Measurements from ENCODE around the gene MRPL58.

The MRPL58 gene

DNA sequence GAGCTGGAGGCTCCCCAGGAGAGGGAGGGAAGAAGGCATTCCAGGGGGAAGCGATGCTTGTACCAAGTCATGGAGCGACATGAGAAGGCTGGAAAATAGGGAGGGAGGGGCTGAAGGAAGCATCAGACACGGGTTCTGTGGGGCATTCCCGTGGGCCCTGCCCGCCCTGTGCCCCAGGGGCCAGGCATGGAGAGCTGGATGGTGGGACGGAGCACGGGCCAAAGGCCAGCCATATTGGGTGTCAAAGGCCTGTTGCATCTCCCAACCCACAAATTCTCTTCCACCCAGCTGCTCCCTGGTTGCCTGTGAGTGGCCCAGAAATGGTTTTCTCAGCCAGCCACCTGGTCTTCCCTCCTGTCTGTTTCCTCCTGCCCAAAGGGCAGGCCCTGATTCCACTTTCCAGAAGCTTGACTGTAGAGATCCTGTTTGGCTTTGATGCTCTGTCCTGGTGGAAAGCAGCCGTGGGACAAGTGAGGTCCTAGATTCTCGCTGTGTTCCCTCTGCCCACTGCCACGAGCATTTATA is 21.8 kb upstream of the MRPL58 start:
- TF ChIP-seq, protein P1, sequence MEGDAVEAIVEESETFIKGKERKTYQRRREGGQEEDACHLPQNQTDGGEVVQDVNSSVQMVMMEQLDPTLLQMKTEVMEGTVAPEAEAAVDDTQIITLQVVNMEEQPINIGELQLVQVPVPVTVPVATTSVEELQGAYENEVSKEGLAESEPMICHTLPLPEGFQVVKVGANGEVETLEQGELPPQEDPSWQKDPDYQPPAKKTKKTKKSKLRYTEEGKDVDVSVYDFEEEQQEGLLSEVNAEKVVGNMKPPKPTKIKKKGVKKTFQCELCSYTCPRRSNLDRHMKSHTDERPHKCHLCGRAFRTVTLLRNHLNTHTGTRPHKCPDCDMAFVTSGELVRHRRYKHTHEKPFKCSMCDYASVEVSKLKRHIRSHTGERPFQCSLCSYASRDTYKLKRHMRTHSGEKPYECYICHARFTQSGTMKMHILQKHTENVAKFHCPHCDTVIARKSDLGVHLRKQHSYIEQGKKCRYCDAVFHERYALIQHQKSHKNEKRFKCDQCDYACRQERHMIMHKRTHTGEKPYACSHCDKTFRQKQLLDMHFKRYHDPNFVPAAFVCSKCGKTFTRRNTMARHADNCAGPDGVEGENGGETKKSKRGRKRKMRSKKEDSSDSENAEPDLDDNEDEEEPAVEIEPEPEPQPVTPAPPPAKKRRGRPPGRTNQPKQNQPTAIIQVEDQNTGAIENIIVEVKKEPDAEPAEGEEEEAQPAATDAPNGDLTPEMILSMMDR (conservative IDR thresholded peaks at IDR 0.05): no peak
- H3K27ac ChIP-seq: peak overlapping the region; percentile 88; the same call in 1 of the 2 replicates

DNA sequence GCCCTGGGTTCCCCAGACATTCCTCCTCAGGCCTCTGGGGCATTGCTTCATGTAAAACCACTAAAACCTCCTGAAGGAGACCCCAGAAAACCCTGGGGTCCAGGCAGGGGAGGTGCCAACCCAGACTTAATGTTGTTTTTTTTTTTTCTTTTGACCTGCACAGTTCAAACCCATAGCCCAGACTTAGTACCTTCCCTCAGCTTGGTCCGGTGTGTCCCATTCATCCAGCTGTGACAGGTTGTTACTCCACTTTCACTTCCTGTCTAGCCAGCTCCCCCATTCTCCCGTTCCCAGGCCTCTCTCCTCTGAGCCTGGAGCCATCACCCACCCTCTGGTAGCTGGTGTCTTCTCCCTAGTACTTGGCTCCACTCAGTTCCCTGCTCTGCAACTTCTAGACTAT is 20.2 kb upstream of the MRPL58 start:
- no peak overlapping the region for H3K27ac ChIP-seq
- TF ChIP-seq, protein P1 (conservative IDR thresholded peaks at IDR 0.05): no peak

DNA sequence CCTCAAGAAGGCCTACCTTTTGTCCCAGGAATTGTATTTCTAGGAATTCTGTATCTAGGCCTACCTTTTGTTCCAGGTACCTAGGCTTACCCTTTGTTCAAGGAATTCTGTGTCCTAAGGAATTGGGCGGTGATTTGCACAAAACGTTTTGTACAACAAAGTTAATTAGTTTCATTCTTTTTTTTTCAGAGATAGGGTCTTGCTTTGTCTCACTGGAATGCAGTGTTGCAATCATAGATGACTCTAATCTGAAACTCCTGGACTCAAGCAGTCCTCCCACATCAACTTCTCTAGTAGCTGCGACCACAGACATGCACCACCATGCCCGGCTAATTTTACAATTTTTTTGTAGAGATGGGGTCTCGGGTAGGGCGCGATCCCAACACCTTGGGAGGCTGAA is 18.0 kb upstream of the MRPL58 start:
- TF ChIP-seq, protein P1 (conservative IDR thresholded peaks at IDR 0.05): no peak
- no peak overlapping the region for H3K27ac ChIP-seq

GRCh38 chr17:74995847-74996246 is 16.6 kb upstream of the MRPL58 start:
- H3K27ac ChIP-seq: no peak overlapping the region
- TF ChIP-seq, protein P1 (conservative IDR thresholded peaks at IDR 0.05): no peak

- H3K27ac ChIP-seq: no peak overlapping the region
- TF ChIP-seq, protein P1 (conservative IDR thresholded peaks at IDR 0.05): no peak
These were observed 13.7 kb upstream of the MRPL58 start for GRCh38 chr17:74998783-74999182.

DNA sequence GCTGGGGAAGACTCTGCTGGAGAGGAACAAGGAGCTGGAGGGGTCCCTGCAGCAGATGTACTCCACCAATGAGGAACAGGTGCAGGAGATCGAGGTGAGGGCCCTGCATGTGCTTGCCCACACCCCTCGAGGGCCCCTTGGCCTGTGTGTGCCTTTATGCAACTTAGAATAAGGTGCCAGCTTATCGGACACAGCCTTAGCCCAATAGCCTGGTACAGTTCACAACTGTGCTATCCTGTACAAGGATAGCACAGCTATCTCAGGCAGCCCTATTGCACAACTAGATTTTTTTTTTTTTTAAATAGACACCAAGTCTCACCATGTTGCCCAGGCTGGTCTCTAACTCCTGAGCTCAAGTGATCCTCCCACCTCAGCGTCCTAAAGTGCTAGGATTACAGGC is 12.9 kb upstream of the MRPL58 start:
- TF ChIP-seq, protein P1 (conservative IDR thresholded peaks at IDR 0.05): no peak
- H3K27ac ChIP-seq: no peak overlapping the region

GRCh38 chr17:75001915-75002843 is 10.3 kb upstream of the MRPL58 start:
- no peak overlapping the region for H3K27ac ChIP-seq
- TF ChIP-seq, protein P1 (conservative IDR thresholded peaks at IDR 0.05): no peak

All from VCaP (cell line).